Common myeloid progenitor, CD34-positive (primary cell): ENCODE measurements around the gene SMC1B.

Experiments
- CTCF ChIA-PET: fragments of 350-600 bp; sonication (Branson Sonifier 250); formaldehyde crosslinking; loops from one replicate; lab custom pipeline; 2021; ENCODE audit warnings: antibody characterized with exemption; lab: Charles Lee
- POLR2A ChIA-PET: fragments of 350-600 bp; sonication (Branson Sonifier 250); formaldehyde crosslinking; loops from one replicate; lab custom pipeline; 2021; ENCODE audit warnings: antibody characterized with exemption; lab: Charles Lee
- DNase-seq, 3 donors: peaks; one replicate each; pipeline versions ENCODE4 v3.0.0 to v3.0.0-alpha.2; 2013
- H3K27ac ChIP-seq, 2 experiments: 1 replicate in 1 of 2; 2 replicates in 1 of 2; pipeline ENCODE4 v1.7.0; 2013; ENCODE audit warnings: inconsistent platforms in 2 of 2, low read length in 2 of 2, mild to moderate bottlenecking in 2 of 2, low read depth in 1 of 2, moderate library complexity in 1 of 2; ENCODE audit not compliant: severe bottlenecking in 2 of 2, insufficient read depth in 1 of 2, poor library complexity in 1 of 2
- H3K27me3 ChIP-seq, 5 experiments: replicated peaks in 2 of 5; 1 replicate in 3 of 5; 2 replicates in 2 of 5; pipeline versions ENCODE4 v1.6.1 to v1.7.0; 2013; ENCODE audit warnings: low read length in 4 of 5, mild to moderate bottlenecking in 2 of 5, moderate library complexity in 2 of 5, inconsistent platforms in 1 of 5; ENCODE audit not compliant: insufficient read depth in 5 of 5, control insufficient read depth in 4 of 5
- H3K36me3 ChIP-seq, 4 experiments: 1 replicate in 2 of 4; 2 replicates in 2 of 4; pipeline versions ENCODE4 v1.6.1 to v1.7.0; 2013; ENCODE audit warnings: low read length in 3 of 4, control low read depth in 1 of 4, mild to moderate bottlenecking in 1 of 4; ENCODE audit not compliant: control insufficient read depth in 4 of 4, insufficient read depth in 4 of 4
- H3K4me1 ChIP-seq, 4 experiments: 1 replicate in 3 of 4; 2 replicates in 1 of 4; pipeline versions ENCODE4 v1.6.1 to v1.7.1; 2013; ENCODE audit warnings: low read length in 3 of 4, mild to moderate bottlenecking in 3 of 4, control low read depth in 1 of 4, inconsistent platforms in 1 of 4, moderate library complexity in 1 of 4; ENCODE audit not compliant: control insufficient read depth in 4 of 4, insufficient read depth in 4 of 4; ENCODE audit errors: control extremely low read depth in 1 of 4
- H3K4me3 ChIP-seq, 7 experiments: 1 replicate in 4 of 7; 2 replicates in 3 of 7; pipeline versions ENCODE4 v1.5.1 to v1.7.0; 2013; ENCODE audit warnings: mild to moderate bottlenecking in 7 of 7, low read length in 6 of 7, moderate library complexity in 6 of 7, inconsistent platforms in 2 of 7, low read depth in 2 of 7, control low read depth in 1 of 7; ENCODE audit not compliant: insufficient read depth in 4 of 7, control insufficient read depth in 1 of 7; ENCODE audit errors: extremely low read depth in 1 of 7
- H3K9me3 ChIP-seq, 5 experiments: 1 replicate in 4 of 5; 2 replicates in 1 of 5; pipeline versions ENCODE4 v1.6.1 to v1.7.1; 2013; ENCODE audit warnings: low read length in 4 of 5, mild to moderate bottlenecking in 2 of 5, inconsistent platforms in 1 of 5, low read depth in 1 of 5, moderate library complexity in 1 of 5; ENCODE audit not compliant: control insufficient read depth in 4 of 5, insufficient read depth in 2 of 5; ENCODE audit errors: control extremely low read depth in 1 of 5
- WGBS: methylation state at CpG from one replicate; pipeline ENCODE4 v1.1.5; 2013; ENCODE audit not compliant: insufficient coverage; 5-methylcytosine and 5-hydroxymethylcytosine counted together

Gene SMC1B

DNA sequence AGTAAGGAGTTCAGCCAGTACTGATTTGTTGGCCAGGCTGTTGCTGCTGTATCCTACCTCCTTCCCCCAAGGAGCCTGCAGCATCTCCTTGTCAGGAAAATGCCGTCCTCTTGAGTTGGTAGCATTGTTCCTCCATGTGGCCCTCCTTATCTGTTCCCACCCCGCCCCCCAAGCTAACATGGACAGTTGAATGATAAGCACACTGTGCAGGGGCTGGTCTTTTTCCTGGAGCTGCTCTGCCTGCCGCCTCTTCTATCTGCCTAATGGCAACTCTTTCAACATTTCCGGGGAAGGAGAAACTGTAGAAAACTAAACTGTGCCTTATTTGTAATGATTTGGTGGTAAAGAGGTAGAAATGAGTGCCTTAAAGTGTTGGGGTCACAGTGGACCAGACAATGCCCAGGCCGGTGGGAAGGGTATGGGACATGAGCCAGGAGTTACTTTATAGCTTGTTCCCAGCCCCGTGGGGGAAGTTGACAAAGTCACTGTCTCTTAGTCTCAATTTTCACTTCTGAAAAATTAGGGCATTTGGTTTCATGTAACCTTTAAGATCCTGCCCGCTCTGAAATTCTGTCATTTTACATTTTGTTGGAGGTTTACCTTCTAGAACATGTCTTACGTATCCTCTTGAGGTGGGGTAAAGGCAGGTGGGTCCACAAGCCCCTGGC lies 99.2 kb downstream of the SMC1B start:
- no peak overlapping the region for H3K4me3 ChIP-seq
- peaks cover 4 to 31% (median 24%) of the 10 kb centered on the region in 4 experiments for H3K4me1 ChIP-seq
- DNase-seq = peak in 1 of 3 donors; percentile 18
- peak overlapping the region in 1 of 2 experiments; percentile 54 for H3K27ac ChIP-seq
- no peaks in the 10 kb centered on the region for H3K27me3 ChIP-seq
- WGBS = 84% methylated on average over 7 of the region's 8 CpGs
- no peaks in the 10 kb centered on the region for H3K36me3 ChIP-seq
- ChIA-PET CTCF (interaction anchor here (1.0 to 1.2 kb wide), 2 partner anchors 8 to 42 kb away, joined by 3 read pairs; no protein-coding TSS in a partner anchor), POLR2A (no interaction called here)
- no peaks in the 10 kb centered on the region for H3K9me3 ChIP-seq

- 87% methylated on average over 4 of the region's 4 CpGs for whole genome bisulfite sequencing
- no peaks in the 10 kb centered on the region for H3K9me3 ChIP-seq
- no peaks in the 10 kb centered on the region for H3K36me3 ChIP-seq
- peaks cover 0 to 28% (median 26%) of the 10 kb centered on the region in 4 experiments for H3K4me1 ChIP-seq
- DNase-seq = no peak
- no peaks in the 10 kb centered on the region for H3K27me3 ChIP-seq
- no peak overlapping the region for H3K27ac ChIP-seq
- no peak overlapping the region for H3K4me3 ChIP-seq
- ChIA-PET CTCF (interaction anchor here (1.5 kb wide), 1 partner anchor 22 kb away, joined by 5 read pairs; no protein-coding TSS in a partner anchor), POLR2A (interaction anchor here (0.9 kb wide), 1 partner anchor 22 kb away, joined by 3 read pairs; no protein-coding TSS in a partner anchor)
These were observed 100.5 kb downstream of the SMC1B start for GRCh38 chr22:45312856-45313255.

GRCh38 chr22:45312415-45312814 lies 101.0 kb downstream of the SMC1B start:
- WGBS = 90% methylated on average over 6 of the region's 8 CpGs
- H3K4me1 ChIP-seq = peaks cover 0 to 26% (median 24%) of the 10 kb centered on the region in 4 experiments
- CTCF ChIA-PET = interaction anchor here (1.5 kb wide), 1 partner anchor 23 kb away, joined by 5 read pairs; no protein-coding TSS in a partner anchor
- no peaks in the 10 kb centered on the region for H3K27me3 ChIP-seq
- POLR2A ChIA-PET = interaction anchor here (0.9 to 1.5 kb wide), 2 partner anchors 11 to 22 kb away, joined by 3 read pairs; no protein-coding TSS in a partner anchor
- H3K4me3 ChIP-seq = no peak overlapping the region
- H3K36me3 ChIP-seq = no peaks in the 10 kb centered on the region
- H3K27ac ChIP-seq = no peak overlapping the region
- no peak for DNase-seq
- no peaks in the 10 kb centered on the region for H3K9me3 ChIP-seq

GRCh38 chr22:45310977-45311531 lies 102.3 kb downstream of the SMC1B start:
- peak overlapping the region in 6 of 7 experiments; percentile 65 to 91 (median 76) for H3K4me3 ChIP-seq
- POLR2A ChIA-PET = interaction anchor here (1.5 kb wide), 1 partner anchor 12 kb away, joined by 3 read pairs; no protein-coding TSS in a partner anchor

DNA sequence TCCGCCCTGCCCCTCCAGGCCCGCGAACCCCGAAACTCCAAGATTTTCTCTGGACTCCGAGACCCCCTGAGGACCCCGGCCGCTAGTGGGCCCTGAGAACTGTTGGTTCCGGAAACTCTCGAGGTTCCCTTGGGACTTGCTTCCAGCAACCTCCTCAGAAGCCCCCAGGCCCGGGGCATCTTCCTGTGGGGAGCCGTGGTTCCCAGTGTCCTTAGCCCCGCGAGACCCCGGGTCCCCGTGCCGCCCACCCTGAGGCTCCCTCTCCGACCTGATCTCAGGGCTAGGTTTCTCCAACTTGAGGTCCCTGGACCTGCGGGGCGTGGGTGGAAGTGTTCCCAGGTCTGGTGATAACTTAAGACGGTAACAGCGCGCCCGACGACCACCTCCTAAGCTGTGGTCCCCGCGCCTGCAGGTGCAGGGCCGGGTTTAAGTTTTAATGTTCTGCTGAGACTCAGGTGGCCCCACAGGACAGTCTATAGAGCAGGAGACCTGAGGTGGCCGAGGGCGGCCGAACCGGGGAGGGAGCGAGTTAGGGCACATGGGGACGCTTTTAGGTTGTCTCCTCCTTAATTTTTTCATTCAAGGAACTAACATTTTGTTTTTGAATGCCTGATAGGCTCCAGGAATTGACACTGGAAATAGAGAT lies 102.9 kb downstream of the SMC1B start:
- Histone ChIP-seq H3K4me1 (peaks cover 0 to 31% (median 24%) of the 10 kb centered on the region in 4 experiments), H3K36me3 (no peaks in the 10 kb centered on the region), H3K27me3 (no peaks in the 10 kb centered on the region), H3K9me3 (no peaks in the 10 kb centered on the region), H3K4me3 (peak overlapping the region; percentile 53 to 91 (median 75)), H3K27ac (peak overlapping the region; percentile 33 to 81)
- ChIA-PET POLR2A (no interaction called here), CTCF (interaction anchor here (0.9 to 1.2 kb wide), 5 partner anchors 13 to 66 kb away, joined by 3 to 4 read pairs (median 3); no protein-coding TSS in a partner anchor)
- peak in 2 of 3 donors; percentile 22 to 23 for DNase-seq
- 3% methylated on average over 26 of the region's 33 CpGs for WGBS

More at GRCh38 chr22:45310977-45311531, 102.3 kb downstream of the SMC1B start:
- no peak for DNase-seq
- 64% methylated on average over 14 of the region's 14 CpGs for WGBS
- CTCF ChIA-PET = interaction anchor here (0.9 to 1.2 kb wide), 5 partner anchors 13 to 66 kb away, joined by 3 to 4 read pairs (median 3); no protein-coding TSS in a partner anchor
- H3K27ac ChIP-seq = peak overlapping the region in 1 of 2 experiments; percentile 81
- no peaks in the 10 kb centered on the region for H3K27me3 ChIP-seq
- peaks cover 0 to 31% (median 24%) of the 10 kb centered on the region in 4 experiments for H3K4me1 ChIP-seq
- H3K9me3 ChIP-seq = no peaks in the 10 kb centered on the region
- H3K36me3 ChIP-seq = no peaks in the 10 kb centered on the region

- peak; percentile 84 to 93 (median 91) for DNase-seq
- POLR2A ChIA-PET = interaction anchor here (1.6 kb wide), 1 partner anchor 27 kb away, joined by 4 read pairs; no protein-coding TSS in a partner anchor
These were observed 103.8 kb downstream of the SMC1B start, which contains the start of gene FAM118A for GRCh38 chr22:45309422-45310227. TSS of gene FAM118A (plus strand) at chr22:45309934. CDS start at chr22:45322380, 12,446 bp downstream.

More at GRCh38 chr22:45309422-45310227, 103.8 kb downstream of the SMC1B start, which contains the start of gene FAM118A:
- no peaks in the 10 kb centered on the region for H3K36me3 ChIP-seq
- H3K4me1 ChIP-seq = peaks cover 0 to 31% (median 24%) of the 10 kb centered on the region in 4 experiments
- no peaks in the 10 kb centered on the region for H3K9me3 ChIP-seq
- CTCF ChIA-PET = interaction anchor here (0.8 to 1.5 kb wide), 2 partner anchors 24 to 27 kb away, joined by 3 to 4 read pairs; no protein-coding TSS in a partner anchor
- WGBS = under 1% methylated on average over 82 of the region's 95 CpGs
- peak within 1 kb of the TSS; percentile 33 to 81 for H3K27ac ChIP-seq
- peak within 1 kb of the TSS; percentile 53 to 91 (median 75) for H3K4me3 ChIP-seq
- no peaks in the 10 kb centered on the region for H3K27me3 ChIP-seq
